K562 (cell line): ENCODE data around the gene CRIM1. TPM values are rescaled to one million over a fixed set of nuclear protein-coding genes. Genes with fewer than 3 reads are reported as not detected.

Experiments
- HDAC6 ChIP-seq: IDR thresholded peaks from 2 replicates; pipeline ENCODE4 v1.6.1; 2012; ENCODE audit warnings: low read depth, mild to moderate bottlenecking, control low read depth, inconsistent platforms, low read length, moderate library complexity
- RFX1 ChIP-seq: fragments of 450-650 bp; IDR thresholded peaks from 2 replicates; pipeline ENCODE4 v1.6.1; 2016; ENCODE audit warnings: mild to moderate bottlenecking, moderate library complexity
- RHOXF2B ChIP-seq: fragments of 250-450 bp; sonication (Bioruptor Pico); conservative IDR thresholded peaks from 2 replicates; pipeline ENCODE4 v1.5.1; 2021
- TCFL5 ChIP-seq: fragments of 250-450 bp; sonication (Bioruptor Pico); conservative IDR thresholded peaks from 2 replicates; pipeline ENCODE4 v1.6.1; 2021; ENCODE audit warnings: mild to moderate bottlenecking, moderate library complexity, matching md5 sums
- XRCC3 ChIP-seq: fragments of 450-650 bp; IDR thresholded peaks from 2 replicates; pipeline ENCODE4 v1.6.1; 2017; ENCODE audit warnings: mild to moderate bottlenecking, moderate library complexity
- ZNF75A ChIP-seq: fragments of 450-650 bp; formaldehyde crosslinking; IDR thresholded peaks from 2 replicates; pipeline ENCODE4 v1.4.0; 2020; ENCODE audit warnings: mild to moderate bottlenecking
- polyA plus RNA-seq, 8 experiments: library from polyadenylated mRNA; depleted of rRNA in 4 of 8; stranded (reverse) in 5 of 8; unstranded in 3 of 8; fragments of >200 nt; fragmentation: Nextera tagmentation in 2 of 8; fragmentation: Illumina TruSeq in 1 of 8; extraction: Ambion mirVana in 2 of 8; extraction: Trizol in 1 of 8; gene quantifications; 2 replicates each; pipeline versions ENCODE4 v1.2.1 to v1.2.3, GENCODE V29; 2011 to 2014; ENCODE audit warnings: inconsistent platforms in 1 of 8, missing spikeins in 1 of 8
- total RNA-seq, 7 experiments: library from RNA; depleted of rRNA in 6 of 7; stranded (reverse); fragments of >200 nt in 6 of 7; fragmentation: Illumina TruSeq in 2 of 7; extraction: Trizol in 2 of 7; gene quantifications; 2 replicates each; pipeline versions ENCODE4 v1.2.1 to v1.2.3, GENCODE V29; 2011 to 2021; ENCODE audit warnings: low replicate concordance in 1 of 7
- TF ChIP-seq, protein P1 (sequence below): fragments of 200-600 bp; sonication (generic); IDR thresholded peaks from one replicate; pipeline ENCODE4 v1.6.1; 2012; ENCODE audit warnings: mild to moderate bottlenecking, low read depth, low read length, inconsistent platforms
- TF ChIP-seq, protein P2 (sequence below): fragments of 450-650 bp; IDR thresholded peaks from 2 replicates; pipeline ENCODE4 v1.6.1; 2016; ENCODE audit warnings: antibody characterized with exemption
- TF ChIP-seq, protein P3 (sequence below): fragments of 450-650 bp; formaldehyde crosslinking; IDR thresholded peaks from 2 replicates; pipeline ENCODE4 v1.4.0; 2022; ENCODE audit warnings: mild to moderate bottlenecking, moderate library complexity

The CRIM1 gene
- total and polyA plus RNA-seq, 9 of the 15 experiments (the other 6 are each of a cell fraction or from before 2014, with no cell fraction given) = 0.01 to 0.36 (median 0.06) TPM; not detected in 1

DNA sequence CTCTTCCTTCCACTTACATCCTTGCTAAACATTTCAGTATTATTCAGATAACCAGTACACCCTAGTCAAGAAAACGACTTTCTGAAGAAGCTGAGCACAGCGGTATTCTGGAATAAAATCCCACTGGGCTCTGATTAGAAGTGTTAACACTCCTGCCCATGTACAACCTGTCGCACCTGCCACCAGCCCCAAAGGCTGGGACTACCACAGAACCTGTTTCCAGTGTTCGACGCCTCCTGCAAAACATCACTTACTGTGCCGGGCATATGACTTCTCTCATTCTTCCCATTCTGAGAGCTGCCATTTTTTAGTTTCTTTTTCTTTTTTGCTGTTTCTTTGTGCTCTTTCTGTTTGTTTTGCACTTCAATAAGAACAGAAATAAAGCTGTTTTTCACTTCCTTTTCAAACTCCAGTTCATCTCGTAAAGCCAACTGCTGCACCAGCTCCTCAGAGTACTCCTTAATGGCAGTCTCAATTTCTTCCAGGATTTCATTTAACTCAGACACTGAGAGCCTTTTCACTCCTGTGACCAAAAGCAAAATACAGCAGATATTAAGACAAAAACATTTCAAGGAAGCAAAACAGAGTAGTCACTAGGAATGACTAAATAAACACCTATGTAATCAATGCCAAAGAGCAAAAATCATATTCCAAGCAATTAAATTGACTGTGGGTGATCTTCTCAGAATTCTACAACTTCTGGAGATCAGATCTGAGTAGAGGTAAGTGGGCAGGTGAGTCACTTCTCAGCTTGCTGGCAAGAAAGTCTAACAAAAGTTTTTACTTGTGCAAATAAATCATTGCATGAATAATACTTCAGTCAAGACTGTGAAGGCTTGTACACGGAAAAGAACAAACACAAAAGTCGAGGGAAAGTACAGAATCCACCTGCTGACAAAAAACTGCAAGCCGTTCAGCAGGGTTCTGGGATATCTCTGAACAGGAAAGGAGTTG is 223.0 kb downstream of the CRIM1 start (continued):
- TF ChIP-seq, protein P1, sequence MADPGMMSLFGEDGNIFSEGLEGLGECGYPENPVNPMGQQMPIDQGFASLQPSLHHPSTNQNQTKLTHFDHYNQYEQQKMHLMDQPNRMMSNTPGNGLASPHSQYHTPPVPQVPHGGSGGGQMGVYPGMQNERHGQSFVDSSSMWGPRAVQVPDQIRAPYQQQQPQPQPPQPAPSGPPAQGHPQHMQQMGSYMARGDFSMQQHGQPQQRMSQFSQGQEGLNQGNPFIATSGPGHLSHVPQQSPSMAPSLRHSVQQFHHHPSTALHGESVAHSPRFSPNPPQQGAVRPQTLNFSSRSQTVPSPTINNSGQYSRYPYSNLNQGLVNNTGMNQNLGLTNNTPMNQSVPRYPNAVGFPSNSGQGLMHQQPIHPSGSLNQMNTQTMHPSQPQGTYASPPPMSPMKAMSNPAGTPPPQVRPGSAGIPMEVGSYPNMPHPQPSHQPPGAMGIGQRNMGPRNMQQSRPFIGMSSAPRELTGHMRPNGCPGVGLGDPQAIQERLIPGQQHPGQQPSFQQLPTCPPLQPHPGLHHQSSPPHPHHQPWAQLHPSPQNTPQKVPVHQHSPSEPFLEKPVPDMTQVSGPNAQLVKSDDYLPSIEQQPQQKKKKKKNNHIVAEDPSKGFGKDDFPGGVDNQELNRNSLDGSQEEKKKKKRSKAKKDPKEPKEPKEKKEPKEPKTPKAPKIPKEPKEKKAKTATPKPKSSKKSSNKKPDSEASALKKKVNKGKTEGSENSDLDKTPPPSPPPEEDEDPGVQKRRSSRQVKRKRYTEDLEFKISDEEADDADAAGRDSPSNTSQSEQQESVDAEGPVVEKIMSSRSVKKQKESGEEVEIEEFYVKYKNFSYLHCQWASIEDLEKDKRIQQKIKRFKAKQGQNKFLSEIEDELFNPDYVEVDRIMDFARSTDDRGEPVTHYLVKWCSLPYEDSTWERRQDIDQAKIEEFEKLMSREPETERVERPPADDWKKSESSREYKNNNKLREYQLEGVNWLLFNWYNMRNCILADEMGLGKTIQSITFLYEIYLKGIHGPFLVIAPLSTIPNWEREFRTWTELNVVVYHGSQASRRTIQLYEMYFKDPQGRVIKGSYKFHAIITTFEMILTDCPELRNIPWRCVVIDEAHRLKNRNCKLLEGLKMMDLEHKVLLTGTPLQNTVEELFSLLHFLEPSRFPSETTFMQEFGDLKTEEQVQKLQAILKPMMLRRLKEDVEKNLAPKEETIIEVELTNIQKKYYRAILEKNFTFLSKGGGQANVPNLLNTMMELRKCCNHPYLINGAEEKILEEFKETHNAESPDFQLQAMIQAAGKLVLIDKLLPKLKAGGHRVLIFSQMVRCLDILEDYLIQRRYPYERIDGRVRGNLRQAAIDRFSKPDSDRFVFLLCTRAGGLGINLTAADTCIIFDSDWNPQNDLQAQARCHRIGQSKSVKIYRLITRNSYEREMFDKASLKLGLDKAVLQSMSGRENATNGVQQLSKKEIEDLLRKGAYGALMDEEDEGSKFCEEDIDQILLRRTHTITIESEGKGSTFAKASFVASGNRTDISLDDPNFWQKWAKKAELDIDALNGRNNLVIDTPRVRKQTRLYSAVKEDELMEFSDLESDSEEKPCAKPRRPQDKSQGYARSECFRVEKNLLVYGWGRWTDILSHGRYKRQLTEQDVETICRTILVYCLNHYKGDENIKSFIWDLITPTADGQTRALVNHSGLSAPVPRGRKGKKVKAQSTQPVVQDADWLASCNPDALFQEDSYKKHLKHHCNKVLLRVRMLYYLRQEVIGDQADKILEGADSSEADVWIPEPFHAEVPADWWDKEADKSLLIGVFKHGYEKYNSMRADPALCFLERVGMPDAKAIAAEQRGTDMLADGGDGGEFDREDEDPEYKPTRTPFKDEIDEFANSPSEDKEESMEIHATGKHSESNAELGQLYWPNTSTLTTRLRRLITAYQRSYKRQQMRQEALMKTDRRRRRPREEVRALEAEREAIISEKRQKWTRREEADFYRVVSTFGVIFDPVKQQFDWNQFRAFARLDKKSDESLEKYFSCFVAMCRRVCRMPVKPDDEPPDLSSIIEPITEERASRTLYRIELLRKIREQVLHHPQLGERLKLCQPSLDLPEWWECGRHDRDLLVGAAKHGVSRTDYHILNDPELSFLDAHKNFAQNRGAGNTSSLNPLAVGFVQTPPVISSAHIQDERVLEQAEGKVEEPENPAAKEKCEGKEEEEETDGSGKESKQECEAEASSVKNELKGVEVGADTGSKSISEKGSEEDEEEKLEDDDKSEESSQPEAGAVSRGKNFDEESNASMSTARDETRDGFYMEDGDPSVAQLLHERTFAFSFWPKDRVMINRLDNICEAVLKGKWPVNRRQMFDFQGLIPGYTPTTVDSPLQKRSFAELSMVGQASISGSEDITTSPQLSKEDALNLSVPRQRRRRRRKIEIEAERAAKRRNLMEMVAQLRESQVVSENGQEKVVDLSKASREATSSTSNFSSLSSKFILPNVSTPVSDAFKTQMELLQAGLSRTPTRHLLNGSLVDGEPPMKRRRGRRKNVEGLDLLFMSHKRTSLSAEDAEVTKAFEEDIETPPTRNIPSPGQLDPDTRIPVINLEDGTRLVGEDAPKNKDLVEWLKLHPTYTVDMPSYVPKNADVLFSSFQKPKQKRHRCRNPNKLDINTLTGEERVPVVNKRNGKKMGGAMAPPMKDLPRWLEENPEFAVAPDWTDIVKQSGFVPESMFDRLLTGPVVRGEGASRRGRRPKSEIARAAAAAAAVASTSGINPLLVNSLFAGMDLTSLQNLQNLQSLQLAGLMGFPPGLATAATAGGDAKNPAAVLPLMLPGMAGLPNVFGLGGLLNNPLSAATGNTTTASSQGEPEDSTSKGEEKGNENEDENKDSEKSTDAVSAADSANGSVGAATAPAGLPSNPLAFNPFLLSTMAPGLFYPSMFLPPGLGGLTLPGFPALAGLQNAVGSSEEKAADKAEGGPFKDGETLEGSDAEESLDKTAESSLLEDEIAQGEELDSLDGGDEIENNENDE = no peak
- TF ChIP-seq XRCC3 = no peak
- TF ChIP-seq HDAC6 = no peak
- TF ChIP-seq ZNF75A (CRISPR knock-in tag) = no peak
- TF ChIP-seq, protein P2, sequence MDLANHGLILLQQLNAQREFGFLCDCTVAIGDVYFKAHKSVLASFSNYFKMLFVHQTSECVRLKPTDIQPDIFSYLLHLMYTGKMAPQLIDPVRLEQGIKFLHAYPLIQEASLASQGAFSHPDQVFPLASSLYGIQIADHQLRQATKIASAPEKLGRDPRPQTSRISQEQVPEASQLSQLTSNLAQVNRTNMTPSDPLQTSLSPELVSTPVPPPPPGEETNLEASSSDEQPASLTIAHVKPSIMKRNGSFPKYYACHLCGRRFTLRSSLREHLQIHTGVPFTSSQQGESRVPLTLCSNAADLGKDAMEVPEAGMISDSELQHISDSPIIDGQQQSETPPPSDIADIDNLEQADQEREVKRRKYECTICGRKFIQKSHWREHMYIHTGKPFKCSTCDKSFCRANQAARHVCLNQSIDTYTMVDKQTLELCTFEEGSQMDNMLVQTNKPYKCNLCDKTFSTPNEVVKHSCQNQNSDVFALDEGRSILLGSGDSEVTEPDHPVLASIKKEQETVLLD = no peak
- no peak for TF ChIP-seq RFX1
- no peak for TF ChIP-seq TCFL5 (CRISPR knock-in tag)
- TF ChIP-seq RHOXF2B (CRISPR knock-in tag) = no peak
- TF ChIP-seq, protein P3, sequence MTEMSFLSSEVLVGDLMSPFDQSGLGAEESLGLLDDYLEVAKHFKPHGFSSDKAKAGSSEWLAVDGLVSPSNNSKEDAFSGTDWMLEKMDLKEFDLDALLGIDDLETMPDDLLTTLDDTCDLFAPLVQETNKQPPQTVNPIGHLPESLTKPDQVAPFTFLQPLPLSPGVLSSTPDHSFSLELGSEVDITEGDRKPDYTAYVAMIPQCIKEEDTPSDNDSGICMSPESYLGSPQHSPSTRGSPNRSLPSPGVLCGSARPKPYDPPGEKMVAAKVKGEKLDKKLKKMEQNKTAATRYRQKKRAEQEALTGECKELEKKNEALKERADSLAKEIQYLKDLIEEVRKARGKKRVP (CRISPR knock-in tag) = no peak
